HEK293 (cell line): Measurements from ENCODE around the gene SUSD6.

Experiments
- CTCF ChIA-PET: fragments of 350-600 bp; formaldehyde crosslinking; extraction: SDS; loops from one replicate; lab custom pipeline; 2021; ENCODE audit warnings: antibody characterized with exemption; lab: Yijun Ruan, JAX
- POLR2A ChIA-PET: fragments of 300-600 bp; formaldehyde crosslinking; extraction: SDS; loops from one replicate; lab custom pipeline; 2020; ENCODE audit warnings: antibody characterized with exemption, inconsistent platforms; lab: Yijun Ruan, JAX
- H3K27ac ChIP-seq: fragments of 200-500 bp; sonication (Bioruptor generic); 2 replicates; pipeline ENCODE4 v1.5.1; 2014; ENCODE audit warnings: low read depth, low read length, control low read depth, inconsistent platforms; ENCODE audit errors: extremely low read depth
- H3K36me3 ChIP-seq, 2 experiments: fragments of 200-500 bp in 1 of 2; sonication (Bioruptor generic) in 1 of 2; 1 replicate in 1 of 2; 2 replicates in 1 of 2; pipeline ENCODE4 v1.5.1; 2014 to 2017; ENCODE audit warnings: inconsistent platforms in 2 of 2, low read length in 2 of 2; ENCODE audit not compliant: control insufficient read depth in 2 of 2, insufficient read depth in 1 of 2
- H3K4me1 ChIP-seq: fragments of 200-500 bp; sonication (Bioruptor generic); 2 replicates; pipeline ENCODE4 v1.5.1; 2014; ENCODE audit warnings: mild to moderate bottlenecking, low read length, inconsistent platforms; ENCODE audit not compliant: control insufficient read depth, insufficient read depth
- H3K4me3 ChIP-seq: 2 replicates; pipeline ENCODE4 v1.5.1; 2011; ENCODE audit warnings: low read depth, mild to moderate bottlenecking, control low read depth, low read length, moderate library complexity
- H3K9me3 ChIP-seq: fragments of 200-500 bp; sonication (Bioruptor generic); 2 replicates; pipeline ENCODE4 v1.5.1; 2014; ENCODE audit warnings: low read depth, low read length, inconsistent platforms; ENCODE audit not compliant: control insufficient read depth, insufficient read depth
- CTCF ChIP-seq: fragments of 450-650 bp; formaldehyde crosslinking; IDR thresholded peaks from 2 replicates; pipeline ENCODE4 v1.5.1; 2016; ENCODE audit warnings: missing biosample characterization, missing genetic modification characterization
- KLF9 ChIP-seq: fragments of 450-650 bp; formaldehyde crosslinking; IDR thresholded peaks from 2 replicates; pipeline ENCODE4 v1.5.1; 2016; ENCODE audit warnings: missing biosample characterization, missing genetic modification characterization, low read depth
- PRDM2 ChIP-seq: fragments of 450-650 bp; formaldehyde crosslinking; IDR thresholded peaks from 2 replicates; pipeline ENCODE4 v1.5.1; 2016; ENCODE audit warnings: missing biosample characterization, missing genetic modification characterization, borderline replicate concordance
- ZBTB1 ChIP-seq: fragments of 450-650 bp; formaldehyde crosslinking; IDR thresholded peaks from 2 replicates; pipeline ENCODE4 v1.5.1; 2016; ENCODE audit warnings: missing biosample characterization, missing genetic modification characterization
- ZBTB26 ChIP-seq: fragments of 450-650 bp; formaldehyde crosslinking; optimal IDR thresholded peaks from 2 replicates; pipeline ENCODE3; 2016; ENCODE audit warnings: missing biosample characterization, mild to moderate bottlenecking, missing genetic modification characterization
- ZBTB49 ChIP-seq: fragments of 450-650 bp; formaldehyde crosslinking; IDR thresholded peaks from 2 replicates; pipeline ENCODE4 v1.5.1; 2016; ENCODE audit warnings: missing biosample characterization, missing genetic modification characterization, low read depth
- ZBTB7A ChIP-seq: fragments of 450-650 bp; formaldehyde crosslinking; IDR thresholded peaks from 2 replicates; pipeline ENCODE4 v1.5.1; 2016; ENCODE audit warnings: low read depth, missing biosample characterization, missing genetic modification characterization
- ZEB2 ChIP-seq: fragments of 450-650 bp; formaldehyde crosslinking; IDR thresholded peaks from 2 replicates; pipeline ENCODE4 v1.5.1; 2016; ENCODE audit warnings: missing biosample characterization, missing genetic modification characterization
- ZFHX2 ChIP-seq: fragments of 450-650 bp; formaldehyde crosslinking; conservative IDR thresholded peaks from 2 replicates; pipeline ENCODE4 v1.5.1; 2016; ENCODE audit warnings: missing biosample characterization, missing genetic modification characterization
- ZNF146 ChIP-seq: fragments of 450-650 bp; formaldehyde crosslinking; IDR thresholded peaks from 2 replicates; pipeline ENCODE4 v1.5.1; 2016; ENCODE audit warnings: missing biosample characterization, missing genetic modification characterization
- ZNF221 ChIP-seq: fragments of 450-650 bp; formaldehyde crosslinking; IDR thresholded peaks from 2 replicates; pipeline ENCODE4 v1.5.1; 2017; ENCODE audit warnings: missing biosample characterization, missing genetic modification characterization, borderline replicate concordance
- ZNF302 ChIP-seq: fragments of 450-650 bp; formaldehyde crosslinking; IDR thresholded peaks from 2 replicates; pipeline ENCODE4 v1.5.1; 2016; ENCODE audit warnings: missing biosample characterization, missing genetic modification characterization, low read depth
- ZNF37A ChIP-seq: fragments of 450-650 bp; IDR thresholded peaks from 2 replicates; pipeline ENCODE4 v1.5.1; 2018; ENCODE audit warnings: missing biosample characterization, missing genetic modification characterization
- ZNF624 ChIP-seq: fragments of 450-650 bp; formaldehyde crosslinking; IDR thresholded peaks from 2 replicates; pipeline ENCODE4 v1.5.1; 2017; ENCODE audit warnings: missing biosample characterization, missing genetic modification characterization
- ZNF645 ChIP-seq: fragments of 450-650 bp; formaldehyde crosslinking; IDR thresholded peaks from 2 replicates; pipeline ENCODE4; 2016; ENCODE audit warnings: missing biosample characterization, missing genetic modification characterization
- ZNF76 ChIP-seq: fragments of 450-650 bp; formaldehyde crosslinking; IDR thresholded peaks from 2 replicates; pipeline ENCODE4; 2016; ENCODE audit warnings: low read depth, missing biosample characterization, missing genetic modification characterization, borderline replicate concordance
- ZXDB ChIP-seq: fragments of 450-650 bp; formaldehyde crosslinking; IDR thresholded peaks from 2 replicates; pipeline ENCODE4 v1.5.1; 2016; ENCODE audit warnings: missing biosample characterization, missing genetic modification characterization

SUSD6 gene

GRCh38 chr14:69674546-69675244 lies 63.3 kb downstream of the SUSD6 start (continued):
- TF ChIP-seq CTCF (tag by site-specific recombination) (no peak), ZFHX2 (tag by site-specific recombination) (no peak), ZEB2 (tag by site-specific recombination) (no peak), ZNF146 (tag by site-specific recombination) (no peak), ZXDB (no peak), ZBTB1 (tag by site-specific recombination) (no peak), ZNF37A (no peak), KLF9 (tag by site-specific recombination) (no peak), ZNF645 (no peak)

- POLR2A ChIA-PET = no interaction called here
- TF ChIP-seq ZNF624 (tag by site-specific recombination) (no peak), ZBTB7A (tag by site-specific recombination) (no peak), ZBTB26 (tag by site-specific recombination) (no peak), ZNF221 (no peak), ZBTB49 (tag by site-specific recombination) (no peak), PRDM2 (tag by site-specific recombination) (no peak), ZNF76 (no peak), ZNF302 (no peak)
- TF ChIP-seq, all 188 proteins: peak for 0
- Histone ChIP-seq H3K27ac (no peak overlapping the region), H3K4me1 (peaks cover 5% of the 10 kb centered on the region; the same call in 1 of the 2 replicates), H3K9me3 (no peaks in the 10 kb centered on the region), H3K4me3 (no peak overlapping the region), H3K36me3 (no peaks in the 10 kb centered on the region; a peak in 1 of 3 replicates)
- CTCF ChIA-PET = interaction anchor here (0.6 to 2.1 kb wide), 2 partner anchors 34 to 90 kb away, joined by 7 to 8 read pairs; no protein-coding TSS in a partner anchor
Observed at GRCh38 chr14:69675245-69675583, 63.8 kb downstream of the SUSD6 start.
